ENCODE data around the gene C1orf210. TPM values are rescaled to one million over a fixed set of nuclear protein-coding genes. Genes with fewer than 3 reads are reported as not detected.

C1orf210 gene
- total RNA-seq, 2 experiments from 2014 or later = not detected

GRCh38 chr1:43286533-43286932 lies 1.2 kb upstream of the C1orf210 start:
- POLR2A ChIA-PET = no interaction called here
- no peaks in the 10 kb centered on the region for H3K27me3 Mint-ChIP-seq
- intact Hi-C loops (cut with DNase I, micrococcal nuclease) = no loop called here
- no peaks in the 10 kb centered on the region for H3K9me3 Mint-ChIP-seq (ENCODE audit: low read depth)
- H3K27ac Mint-ChIP-seq = no peak overlapping the region
- ATAC-seq = no peak
- H3K4me1 Mint-ChIP-seq = no peaks in the 10 kb centered on the region
- DNase-seq = no peak
- no peaks in the 10 kb centered on the region for H3K36me3 Mint-ChIP-seq (ENCODE audit: low read depth)
- H3K4me3 Mint-ChIP-seq = no peak overlapping the region
- CTCF ChIA-PET = no interaction called here

- POLR2A ChIA-PET = no interaction called here
- Mint-ChIP-seq H3K9me3 (ENCODE audit: low read depth) (no peaks in the 10 kb centered on the region), H3K27ac (no peak overlapping the region), H3K4me3 (no peak overlapping the region), H3K27me3 (no peaks in the 10 kb centered on the region), H3K4me1 (no peaks in the 10 kb centered on the region), H3K36me3 (ENCODE audit: low read depth) (no peaks in the 10 kb centered on the region)
- intact Hi-C loops (cut with DNase I, micrococcal nuclease) = no loop called here
- no peak for ATAC-seq
- no peak for DNase-seq
- CTCF ChIA-PET = no interaction called here
Observed at GRCh38 chr1:43286115-43286514, 734 bp upstream of the C1orf210 start.

GRCh38 chr1:43284546-43285110 lies 753 bp downstream of the C1orf210 start:
- intact Hi-C loops (cut with DNase I, micrococcal nuclease) = no loop called here
- Mint-ChIP-seq H3K4me3 (no peak overlapping the region), H3K4me1 (no peaks in the 10 kb centered on the region), H3K36me3 (ENCODE audit: low read depth) (no peaks in the 10 kb centered on the region), H3K9me3 (ENCODE audit: low read depth) (no peaks in the 10 kb centered on the region), H3K27ac (no peak overlapping the region), H3K27me3 (no peaks in the 10 kb centered on the region)
- no peak for ATAC-seq
- CTCF ChIA-PET = interaction anchor here (0.7 to 1.4 kb wide), 2 partner anchors 51 to 55 kb away, joined by 3 read pairs; no protein-coding TSS in a partner anchor
- DNase-seq = no peak
- POLR2A ChIA-PET = no interaction called here

- ChIA-PET POLR2A (no interaction called here), CTCF (interaction anchor here (0.6 to 1.4 kb wide), 4 partner anchors 9 to 131 kb away, joined by 3 read pairs; no protein-coding TSS in a partner anchor)
- no peak for ATAC-seq
- H3K4me3 Mint-ChIP-seq = no peak overlapping the region
- intact Hi-C loops (cut with DNase I, micrococcal nuclease) = no loop called here
- no peaks in the 10 kb centered on the region for H3K4me1 Mint-ChIP-seq
- no peaks in the 10 kb centered on the region for H3K9me3 Mint-ChIP-seq (ENCODE audit: low read depth)
- H3K27ac Mint-ChIP-seq = no peak overlapping the region
- no peak for DNase-seq
- no peaks in the 10 kb centered on the region for H3K36me3 Mint-ChIP-seq (ENCODE audit: low read depth)
- no peaks in the 10 kb centered on the region for H3K27me3 Mint-ChIP-seq
Observed at GRCh38 chr1:43284065-43284464, 1.3 kb downstream of the C1orf210 start.

- Mint-ChIP-seq H3K27me3 (peaks cover 2% of the 10 kb centered on the region), H3K9me3 (ENCODE audit: low read depth) (no peaks in the 10 kb centered on the region), H3K4me3 (no peak overlapping the region), H3K27ac (no peak overlapping the region), H3K36me3 (ENCODE audit: low read depth) (no peaks in the 10 kb centered on the region), H3K4me1 (no peaks in the 10 kb centered on the region)
- CTCF ChIA-PET = interaction anchor here (0.9 kb wide), 1 partner anchor 132 kb away, joined by 3 read pairs; no protein-coding TSS in a partner anchor
- ATAC-seq (no peak), DNase-seq (no peak)
- POLR2A ChIA-PET = no interaction called here
- intact Hi-C loops (cut with DNase I, micrococcal nuclease) = no loop called here
Observed at GRCh38 chr1:43282220-43283195, 2.9 kb downstream of the C1orf210 start.

GRCh38 chr1:43280692-43281091 lies 4.7 kb downstream of the C1orf210 start:
- Mint-ChIP-seq H3K36me3 (ENCODE audit: low read depth) (no peaks in the 10 kb centered on the region), H3K9me3 (ENCODE audit: low read depth) (no peaks in the 10 kb centered on the region), H3K27ac (no peak overlapping the region), H3K4me3 (no peak overlapping the region), H3K27me3 (peaks cover 4% of the 10 kb centered on the region), H3K4me1 (no peaks in the 10 kb centered on the region)
- intact Hi-C loops (cut with DNase I, micrococcal nuclease) = no loop called here
- POLR2A ChIA-PET = no interaction called here
- no peak for DNase-seq
- CTCF ChIA-PET = interaction anchor here (0.7 kb wide), 1 partner anchor 456 kb away, joined by 3 read pairs; no protein-coding TSS in a partner anchor
- no peak for ATAC-seq

GRCh38 chr1:43279666-43280065 lies 5.7 kb downstream of the C1orf210 start:
- ChIA-PET POLR2A (no interaction called here), CTCF (interaction anchor here (0.5 to 0.6 kb wide), 2 partner anchors 308 to 468 kb away, joined by 3 read pairs; no protein-coding TSS in a partner anchor)
- Mint-ChIP-seq H3K36me3 (ENCODE audit: low read depth) (no peaks in the 10 kb centered on the region), H3K4me1 (peaks cover 5% of the 10 kb centered on the region), H3K27ac (no peak overlapping the region), H3K27me3 (peaks cover 4% of the 10 kb centered on the region), H3K9me3 (ENCODE audit: low read depth) (no peaks in the 10 kb centered on the region), H3K4me3 (no peak overlapping the region)
- intact Hi-C loops (cut with DNase I, micrococcal nuclease) = no loop called here
- no peak for DNase-seq
- no peak for ATAC-seq

GRCh38 chr1:43279161-43279560 lies 6.2 kb downstream of the C1orf210 start:
- Mint-ChIP-seq H3K4me1 (peaks cover 10% of the 10 kb centered on the region), H3K27ac (no peak overlapping the region), H3K9me3 (ENCODE audit: low read depth) (peaks cover 4% of the 10 kb centered on the region), H3K36me3 (ENCODE audit: low read depth) (peaks cover 4% of the 10 kb centered on the region), H3K4me3 (no peak overlapping the region), H3K27me3 (peaks cover 4% of the 10 kb centered on the region)
- DNase-seq (no peak), ATAC-seq (no peak)
- intact Hi-C loops (cut with DNase I, micrococcal nuclease) = no loop called here
- ChIA-PET CTCF (interaction anchor here (0.5 to 0.6 kb wide), 2 partner anchors 307 to 468 kb away, joined by 3 read pairs; no protein-coding TSS in a partner anchor), POLR2A (no interaction called here)

- Mint-ChIP-seq H3K36me3 (ENCODE audit: low read depth) (peaks cover 4% of the 10 kb centered on the region), H3K4me1 (peaks cover 11% of the 10 kb centered on the region), H3K27me3 (peaks cover 4% of the 10 kb centered on the region), H3K27ac (no peak overlapping the region), H3K4me3 (no peak overlapping the region), H3K9me3 (ENCODE audit: low read depth) (peaks cover 4% of the 10 kb centered on the region)
- ChIA-PET CTCF (interaction anchor here (0.7 kb wide), 2 partner anchors 81 to 354 kb away, joined by 4 read pairs; partner anchors contain the start of gene CDC20), POLR2A (interaction anchor here (0.6 kb wide), 1 partner anchor 91 kb away, joined by 3 read pairs; no protein-coding TSS in a partner anchor)
- ATAC-seq (no peak), DNase-seq (no peak)
- intact Hi-C loops (cut with DNase I, micrococcal nuclease) = no loop called here
Observed at GRCh38 chr1:43277116-43277876, 8.1 kb downstream of the C1orf210 start.

- Mint-ChIP-seq H3K36me3 (ENCODE audit: low read depth) (peaks cover 4% of the 10 kb centered on the region), H3K9me3 (ENCODE audit: low read depth) (peaks cover 4% of the 10 kb centered on the region), H3K27ac (no peak overlapping the region), H3K27me3 (peaks cover 4% of the 10 kb centered on the region), H3K4me3 (no peak overlapping the region), H3K4me1 (peaks cover 11% of the 10 kb centered on the region)
- ChIA-PET POLR2A (interaction anchor here (0.6 kb wide), 1 partner anchor 92 kb away, joined by 3 read pairs; no protein-coding TSS in a partner anchor), CTCF (interaction anchor here (0.7 kb wide), 3 partner anchors 60 to 353 kb away, joined by 3 to 4 read pairs (median 4); partner anchors contain the start of gene CDC20)
- DNase-seq = no peak
- intact Hi-C loops (cut with DNase I, micrococcal nuclease) = no loop called here
- no peak for ATAC-seq
Observed at GRCh38 chr1:43276673-43277072, 8.7 kb downstream of the C1orf210 start.

Measured in activated CD4-positive, alpha-beta T cell treated with anti-CD3 and anti-CD28 coated beads for 36 hours (primary cell).